ENCODE results near the gene VDAC2.
"Not testable (repeated sequence)": the region's sequence is repeated elsewhere in the genome, so short reads cannot be mapped to it uniquely, and the experiment has no call there.

DNA sequence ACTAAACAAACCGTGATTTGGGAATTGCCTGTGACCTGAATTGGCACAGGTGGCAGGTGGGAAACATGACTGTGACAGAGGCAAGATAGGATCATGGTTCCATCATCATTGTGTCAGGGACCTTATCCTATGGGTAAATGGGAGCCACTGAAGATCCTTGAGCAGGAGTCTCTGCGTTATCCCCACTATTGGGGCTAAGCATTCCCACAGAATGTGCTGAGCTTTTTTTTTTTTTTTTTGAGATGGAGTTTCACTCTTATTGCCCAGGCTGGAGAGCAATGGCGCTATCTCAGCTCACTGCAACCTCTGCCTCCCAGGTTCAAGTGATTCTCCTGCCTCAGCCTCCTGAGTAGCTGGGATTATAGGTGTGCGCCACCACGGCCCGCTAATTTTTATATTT is 10.6 kb upstream of the VDAC2 start:
- TF ChIP-seq POLR2A, EP300 (IDR thresholded peaks at IDR 0.05): not testable (repeated sequence)
